ENCODE data around the gene LMBR1. TPM values are rescaled to one million over a fixed set of nuclear protein-coding genes. Genes with fewer than 3 reads are reported as not detected.

Gene LMBR1
- total RNA-seq, 1 experiment from 2014 or later = 82.6 TPM

GRCh38 chr7:156640949-156641485, 252.0 kb downstream of the LMBR1 start:
- ATAC-seq = peak; percentile 66

GRCh38 chr7:156640257-156640948, 252.6 kb downstream of the LMBR1 start, which contains the start of gene RNF32:
Gene RNF32 (plus strand): TSS chr7:156640774. CDS start chr7:156643878, 3,104 bp downstream.
- Histone ChIP-seq H3K4me1 (ENCODE audit: control insufficient read depth, insufficient read depth, low read length) (peaks cover 14% of the 10 kb centered on the region), H3K27me3 (ENCODE audit: control insufficient read depth, insufficient read depth, low read length) (no peaks in the 10 kb centered on the region), H3K36me3 (ENCODE audit: control insufficient read depth, insufficient read depth, low read length) (no peaks in the 10 kb centered on the region; the same call in 1 of the 2 replicates), H3K4me3 (ENCODE audit: low read depth in 2 of 2, low read length in 2 of 2) (peak within 1 kb of the TSS; percentile 74 to 93), H3K9me3 (ENCODE audit: control insufficient read depth, insufficient read depth, low read depth, low read length) (no peaks in the 10 kb centered on the region), H3K27ac (ENCODE audit: low read length) (peak within 1 kb of the TSS; percentile 93)
- intact Hi-C loops (cut with micrococcal nuclease; ENCODE audit: unreplicated experiment) (no loop called here), in situ Hi-C loops (cut with HindIII; ENCODE audit: low pct_unique_long_range_greater_than_20kb, low sequenced_read_pairs) (no loop called here)
- ChIA-PET POLR2A (no interaction called here), CTCF (no interaction called here)
- ATAC-seq (peak; percentile 94), DNase-seq (ENCODE audit: low read depth, low spot score) (peak; percentile 69)
- TF ChIP-seq SIN3A (IDR thresholded peaks at IDR 0.05; ENCODE audit: borderline replicate concordance, insufficient read depth, low read depth, low read length) = peak; percentile 41; the same call in 1 of the 2 replicates
- TF ChIP-seq CTCF (IDR thresholded peaks at IDR 0.05) = no peak
- peak; percentile 85 for TF ChIP-seq POLR2AphosphoS5 (IDR thresholded peaks at IDR 0.05; ENCODE audit: low read depth, low read length)
- no TSS peak for BruUV-seq (replicated peaks)

More at GRCh38 chr7:156640949-156641485, 252.0 kb downstream of the LMBR1 start:
- BruUV-seq (replicated peaks) = no TSS peak
- TF ChIP-seq POLR2AphosphoS5 (IDR thresholded peaks at IDR 0.05; ENCODE audit: low read depth, low read length) (no peak), TCF7L2 (IDR thresholded peaks at IDR 0.05; ENCODE audit: low read depth, low read length) (no peak), SIN3A (IDR thresholded peaks at IDR 0.05; ENCODE audit: borderline replicate concordance, insufficient read depth, low read depth, low read length) (no peak), REST (IDR thresholded peaks at IDR 0.05; ENCODE audit: insufficient read depth in 1 of 2, low read depth in 2 of 2, low read length in 1 of 2) (no peak)
- Histone ChIP-seq H3K4me3 (ENCODE audit: low read depth in 2 of 2, low read length in 2 of 2) (peak overlapping the region; percentile 74 to 93), H3K27ac (ENCODE audit: low read length) (peak overlapping the region; percentile 93), H3K4me1 (ENCODE audit: control insufficient read depth, insufficient read depth, low read length) (peaks cover 14% of the 10 kb centered on the region), H3K36me3 (ENCODE audit: control insufficient read depth, insufficient read depth, low read length) (no peaks in the 10 kb centered on the region; the same call in 1 of the 2 replicates), H3K9me3 (ENCODE audit: control insufficient read depth, insufficient read depth, low read depth, low read length) (no peaks in the 10 kb centered on the region), H3K27me3 (ENCODE audit: control insufficient read depth, insufficient read depth, low read length) (no peaks in the 10 kb centered on the region)
- ChIA-PET CTCF (no interaction called here), POLR2A (no interaction called here)
- in situ Hi-C loops (cut with HindIII; ENCODE audit: low pct_unique_long_range_greater_than_20kb, low sequenced_read_pairs) = no loop called here
- DNase-seq (ENCODE audit: low read depth, low spot score) = no peak
- intact Hi-C loops (cut with micrococcal nuclease; ENCODE audit: unreplicated experiment) = no loop called here
